ENCODE data around the gene MNT.

GRCh38 chr17:2419486-2419885 is 18.6 kb upstream of the MNT start:
- TF ChIP-seq GATA2 (IDR thresholded peaks at IDR 0.05; ENCODE audit: low read depth, low read length) = no peak
- no peak for TF ChIP-seq GATA3 (IDR thresholded peaks at IDR 0.05; ENCODE audit: low read depth, low read length)

All from SH-SY5Y (cell line).